Myocyte (in vitro differentiated cells): ENCODE data around the gene RNASE8. TPM values are rescaled to one million over a fixed set of nuclear protein-coding genes. Genes with fewer than 3 reads are reported as not detected.
A peak's percentile ranks its signal among the peaks of the same experiment; 100 is the strongest.

Experiments
- DNase-seq: peaks from one replicate; pipeline ENCODE4 v3.0.0-alpha.2; 2012; ENCODE audit warnings: low read depth
- microRNA-seq: library from miRNA; unstranded; fragments of <30 nt; microRNA quantifications from one replicate; pipeline ENCODE4, GENCODE V29; 2016
- total RNA-seq: library from RNA; depleted of rRNA; stranded (reverse); fragments of >200 nt; gene quantifications from 2 replicates; pipeline ENCODE4 v1.2.3, GENCODE V29; 2014

Gene RNASE8
- total RNA-seq, 1 donor from 2014 or later = not detected

DNA sequence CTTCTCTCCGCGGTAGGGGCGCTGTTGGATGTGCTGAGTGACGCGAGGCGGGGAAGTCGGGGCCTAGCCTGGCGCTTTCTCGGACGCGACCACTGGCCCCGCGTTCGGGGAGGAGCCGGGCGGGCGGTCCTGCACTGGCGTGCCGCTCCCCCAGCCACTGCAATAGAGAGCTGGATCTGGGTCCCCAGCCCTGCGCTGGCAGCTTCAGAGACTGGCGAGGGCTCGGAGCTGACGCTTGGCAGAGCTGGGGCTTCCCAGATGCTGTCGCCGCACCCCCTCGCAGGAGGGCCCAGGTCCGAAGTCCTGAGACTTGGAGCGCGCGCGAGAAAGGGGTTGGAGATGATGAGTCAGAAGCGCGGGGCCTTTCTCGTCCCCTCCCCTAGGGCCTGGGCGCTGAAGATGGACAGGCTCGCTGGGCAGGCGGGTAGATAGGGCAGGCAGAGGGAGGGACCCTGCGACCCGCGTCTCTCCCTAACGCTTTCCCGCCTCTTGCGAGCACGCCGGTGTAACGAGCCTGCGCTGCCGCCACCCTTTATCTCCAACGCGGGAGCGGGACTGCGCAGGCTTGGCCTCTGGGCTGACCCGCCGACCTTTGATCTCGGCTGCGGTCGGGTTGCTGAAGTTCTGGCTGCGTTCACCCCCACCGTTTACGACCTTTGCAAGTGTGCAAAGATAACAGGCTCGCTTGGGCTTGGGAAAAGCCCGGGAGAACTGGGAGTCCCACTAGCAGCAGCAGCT lies 46.3 kb downstream of the RNASE8 start:
- DNase-seq = peak; percentile 98

DNA sequence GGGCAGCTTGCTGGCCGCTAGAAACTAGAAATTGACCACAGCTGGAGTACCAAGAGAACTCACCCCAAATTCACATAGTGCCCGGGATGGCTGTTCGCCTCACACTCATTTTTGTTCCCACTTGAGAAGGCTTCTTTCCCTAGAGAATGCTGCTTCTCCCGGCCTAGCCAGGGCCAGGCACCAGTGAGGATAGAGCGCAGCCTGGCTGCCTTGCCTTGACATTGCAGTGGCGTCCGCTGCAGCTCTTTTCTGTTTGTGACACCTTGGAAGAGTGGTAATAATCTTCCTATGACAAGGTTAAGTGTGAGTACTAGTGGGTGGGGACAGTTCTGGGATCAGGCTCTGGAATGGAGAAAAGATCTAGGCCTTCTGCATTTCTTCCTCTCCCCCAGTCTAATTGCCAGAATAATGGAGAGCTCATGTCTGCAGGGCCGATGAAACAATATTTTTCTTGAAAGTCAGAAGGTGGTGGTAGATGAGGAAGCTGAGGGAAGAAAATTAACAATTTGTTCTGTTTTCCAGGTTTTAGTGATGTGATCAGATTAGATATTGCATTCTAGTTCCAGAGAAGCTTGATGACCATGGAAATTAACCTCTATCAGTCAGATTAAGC lies 46.9 kb downstream of the RNASE8 start:
- peak; percentile 83 for DNase-seq

DNA sequence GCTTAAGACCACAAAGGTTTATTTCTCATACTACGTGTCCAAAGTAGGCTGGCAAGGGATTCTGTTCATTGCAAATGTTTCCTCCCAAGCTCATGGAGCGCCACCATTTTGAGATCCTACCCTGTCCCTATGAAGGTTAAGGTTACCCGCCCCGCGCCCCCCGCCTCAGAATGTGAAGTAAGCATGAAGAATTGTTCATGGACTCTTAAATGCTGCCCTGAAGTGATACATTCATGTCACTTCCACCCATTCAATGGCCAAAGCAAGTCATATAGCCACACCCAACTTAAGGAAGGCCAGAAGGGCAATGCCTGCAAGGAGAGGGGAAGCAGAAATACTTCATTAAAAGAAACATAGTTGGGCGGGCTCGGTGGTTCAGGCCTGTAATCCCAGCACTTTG lies 47.5 kb downstream of the RNASE8 start:
- DNase-seq = no peak

DNA sequence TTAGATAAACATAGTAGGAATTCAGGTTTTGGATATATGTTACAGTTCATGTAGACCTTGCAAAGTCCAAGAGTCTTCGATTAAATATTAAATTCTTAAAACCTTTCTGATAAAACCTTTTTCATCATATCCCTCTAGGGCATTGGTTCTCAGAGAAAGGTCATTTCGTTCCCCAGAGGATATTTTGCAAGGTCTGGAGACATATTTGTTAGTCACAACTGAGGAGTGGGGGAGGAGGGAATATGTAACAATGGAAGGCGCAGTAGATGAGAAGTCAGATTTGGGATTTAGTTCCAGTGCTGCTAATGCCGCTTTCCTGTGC lies 48.5 kb downstream of the RNASE8 start:
- DNase-seq = no peak

DNA sequence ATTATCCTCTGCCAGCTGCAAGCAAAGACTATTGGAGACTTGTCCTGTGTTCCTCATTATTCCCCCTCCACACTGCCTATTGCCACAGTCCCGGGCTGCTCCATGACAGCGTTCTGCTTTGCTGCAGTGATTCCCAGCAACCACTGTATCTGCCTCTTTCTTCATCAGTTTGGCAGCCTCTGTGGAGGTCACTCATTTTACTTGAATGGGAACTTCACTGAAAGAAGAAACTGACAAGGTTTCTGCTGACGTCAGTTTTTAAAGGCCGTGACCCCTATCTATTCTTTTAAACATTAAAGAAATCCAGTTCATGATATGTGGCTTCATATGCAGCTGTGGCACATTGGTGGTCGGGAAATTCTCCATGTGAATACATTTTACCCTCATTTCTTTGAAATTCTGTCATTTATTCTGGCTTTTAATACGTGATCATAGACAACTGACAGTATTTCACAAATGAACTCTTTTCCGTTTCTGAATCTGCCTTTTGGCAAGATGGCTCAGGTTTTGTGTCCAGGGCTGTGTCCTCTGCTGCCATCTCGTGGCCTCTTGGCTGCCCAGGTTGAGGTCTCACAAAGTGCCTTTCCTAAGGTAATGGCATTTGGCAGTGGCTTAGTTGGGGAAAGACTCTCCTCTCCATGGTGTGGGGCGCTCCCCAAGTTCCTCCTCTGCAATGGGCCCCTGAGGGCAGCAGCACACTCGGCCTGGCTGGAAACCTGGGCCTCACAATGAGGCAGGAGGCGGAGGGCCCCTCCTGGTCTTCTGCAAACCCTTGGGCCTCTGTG lies 49.1 kb downstream of the RNASE8 start:
- peak; percentile 79 for DNase-seq

DNA sequence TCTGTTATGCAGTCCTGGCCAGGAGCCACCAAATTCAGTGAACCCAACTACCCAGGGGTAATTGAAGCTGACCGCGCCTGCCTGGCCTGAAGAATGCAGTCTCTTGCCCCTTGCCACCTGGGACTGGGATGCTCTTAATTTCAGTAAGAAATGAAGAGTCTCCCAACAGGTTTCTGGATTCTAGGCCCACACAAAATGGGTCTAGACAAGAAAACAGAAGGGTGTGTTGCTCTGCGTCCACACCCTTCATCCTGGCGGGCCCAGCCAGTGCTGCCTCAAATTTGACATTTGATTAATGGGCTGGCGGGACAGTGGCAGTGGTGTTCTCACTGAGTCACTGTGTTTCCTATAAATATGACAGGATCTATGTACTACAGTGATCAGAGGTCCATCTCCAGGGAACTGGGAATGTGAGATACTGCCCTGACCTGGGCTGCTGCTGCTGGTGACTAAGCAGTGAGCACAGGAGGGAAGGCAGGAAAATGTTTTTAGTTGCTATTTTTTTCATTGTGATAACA lies 49.7 kb downstream of the RNASE8 start:
- DNase-seq = no peak

Small RNAs within 50 kb of the gene (microRNA-seq; reads per million reads assigned to microRNA genes)
- not detected for gene MIR6717

Other genes with a start within 250 kb of the RNASE8 start
- gene RNASE3, start 166.4 kb upstream of the RNASE8 start, total RNA-seq = not detected in 2 replicates
- gene RNASE2, start 102.3 kb upstream of the RNASE8 start, total RNA-seq = not detected in 2 replicates
- gene METTL17, start 67.8 kb upstream of the RNASE8 start, total RNA-seq = 66.9 and 71.5 TPM in 2 replicates
- gene SLC39A2, start 58.5 kb upstream of the RNASE8 start, total RNA-seq = not detected in 2 replicates
- gene NDRG2, start 32.8 kb upstream of the RNASE8 start, total RNA-seq = 45.4 and 61.1 TPM in 2 replicates
- gene TPPP2, start 27.6 kb upstream of the RNASE8 start, total RNA-seq = not detected in 2 replicates
- gene RNASE13, start 23.0 kb upstream of the RNASE8 start, total RNA-seq = not detected in 2 replicates
- gene RNASE7, start 15.5 kb upstream of the RNASE8 start, total RNA-seq = 0.16 TPM in 1 of 2 replicates, not detected in the other
- gene ARHGEF40, start 12.5 kb downstream of the RNASE8 start, total RNA-seq = 45.2 and 67.3 TPM in 2 replicates
- gene ZNF219, start 40.8 kb downstream of the RNASE8 start, total RNA-seq = 33.2 and 49.8 TPM in 2 replicates
- 0.83 and 1.6 TPM in 2 replicates for gene TMEM253, start 43.2 kb downstream of the RNASE8 start, total RNA-seq
- gene OR5AU1, start 98.2 kb downstream of the RNASE8 start, total RNA-seq = not detected in 2 replicates
- 541 and 590 TPM in 2 replicates for gene HNRNPC, start 211.6 kb downstream of the RNASE8 start, total RNA-seq
- not detected in 2 replicates for gene RPGRIP1, start 222.3 kb downstream of the RNASE8 start, total RNA-seq